ENCODE measurements around the gene CPNE8. TPM values are rescaled to one million over a fixed set of nuclear protein-coding genes. Genes with fewer than 3 reads are reported as not detected.
"Not testable (repeated sequence)": the region's sequence is repeated elsewhere in the genome, so short reads cannot be mapped to it uniquely, and the experiment has no call there.

CPNE8 gene
- total RNA-seq, 2 donors from 2014 or later: 18.5 to 22.8 TPM

DNA sequence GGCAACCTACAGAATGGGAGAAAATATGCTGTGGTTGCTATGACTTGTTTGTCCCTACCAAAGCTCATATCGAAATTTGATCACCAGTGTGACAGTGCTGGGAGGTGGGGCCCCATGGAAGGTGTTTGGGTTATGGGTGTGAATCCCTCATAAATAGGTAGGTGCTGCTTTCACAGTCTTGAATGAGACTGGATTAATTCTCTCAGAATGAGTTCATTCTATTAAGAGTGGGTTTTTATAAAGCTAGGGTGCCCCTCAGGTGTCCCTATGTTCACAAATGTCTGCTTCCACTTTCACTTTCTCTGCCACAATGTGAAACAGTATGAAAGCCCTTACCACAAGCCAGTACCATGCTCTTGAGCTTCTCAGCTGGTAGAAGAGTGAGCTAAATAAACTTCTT, 133.5 kb downstream of the CPNE8 start:
- intact Hi-C loops (cut with DNase I): no loop called here
- DNase-seq (ENCODE audit: low spot score): no peak

DNA sequence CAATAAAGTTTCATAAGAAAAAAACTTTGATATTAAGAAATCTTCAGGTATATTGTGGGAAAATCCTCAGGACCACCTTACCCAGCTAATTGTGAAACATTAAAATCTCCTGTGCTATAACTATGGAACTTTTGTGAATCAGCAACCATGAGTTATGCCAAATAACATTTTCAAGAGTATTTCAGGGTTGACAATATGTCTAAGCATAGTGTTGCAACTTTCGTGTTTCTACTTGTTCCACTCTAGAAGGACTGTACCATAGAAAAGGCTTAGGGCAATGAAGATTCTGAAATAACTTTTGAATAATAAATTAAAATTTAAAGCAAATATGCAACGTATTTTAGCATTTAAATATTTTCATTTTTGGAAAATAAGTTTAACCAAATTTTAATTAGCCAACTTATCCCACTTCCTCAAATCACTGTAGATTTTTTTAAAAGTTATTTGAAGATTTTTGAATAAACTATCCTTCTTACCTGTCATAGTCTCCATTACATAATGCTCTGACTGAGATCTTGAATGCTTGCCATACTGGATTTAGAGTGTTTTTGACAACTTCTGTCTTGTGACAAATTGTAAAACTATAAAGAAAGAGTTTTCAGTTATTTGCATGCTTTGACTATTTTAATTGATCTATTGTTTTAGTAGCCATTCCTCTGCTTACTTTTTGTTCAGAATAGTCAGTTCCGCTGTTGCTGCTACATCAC, 143.6 kb downstream of the CPNE8 start:
- intact Hi-C loops (cut with DNase I): no loop called here
- DNase-seq (ENCODE audit: low spot score): no peak

DNA sequence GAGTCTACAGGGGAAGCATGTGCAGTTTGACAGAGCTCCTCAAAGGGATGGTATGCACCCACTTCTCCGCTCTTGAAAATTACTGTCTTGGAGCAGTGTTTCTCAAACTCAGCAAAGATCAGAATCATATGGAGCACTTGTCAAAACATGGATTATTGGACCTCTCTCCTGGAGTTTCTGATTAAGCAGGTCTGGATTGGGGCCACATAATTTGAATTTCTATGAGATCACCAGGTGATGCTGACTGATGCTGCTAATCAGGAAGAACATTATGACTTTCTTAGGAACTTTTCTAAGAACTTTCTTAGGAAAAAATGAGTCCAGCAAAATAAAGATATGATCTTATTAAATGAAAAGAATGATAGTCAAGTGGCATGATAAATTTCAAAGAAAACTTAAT, 144.3 kb downstream of the CPNE8 start:
- DNase-seq (ENCODE audit: low spot score): no peak
- intact Hi-C loops (cut with DNase I): no loop called here

DNA sequence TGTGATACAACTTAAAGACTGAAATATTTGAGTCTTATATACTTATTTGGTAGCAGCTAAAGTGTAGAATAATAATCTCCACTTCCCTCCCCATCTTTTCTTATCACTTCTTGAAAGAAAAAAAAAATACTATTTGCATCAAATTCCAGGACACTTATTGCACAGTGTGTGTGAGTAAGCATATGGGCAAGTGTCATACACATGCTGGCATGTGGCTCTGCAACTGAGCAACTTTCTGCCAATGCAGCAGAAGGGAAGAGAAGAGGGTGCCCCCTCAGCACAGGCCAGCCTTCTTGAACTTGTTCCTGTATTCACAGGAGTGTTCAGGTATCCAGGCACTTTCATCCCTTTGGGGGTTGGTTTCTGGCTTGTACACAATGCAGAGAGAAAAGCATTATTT, 145.8 kb downstream of the CPNE8 start:
- intact Hi-C loops (cut with DNase I): no loop called here
- DNase-seq (ENCODE audit: low spot score): no peak

DNA sequence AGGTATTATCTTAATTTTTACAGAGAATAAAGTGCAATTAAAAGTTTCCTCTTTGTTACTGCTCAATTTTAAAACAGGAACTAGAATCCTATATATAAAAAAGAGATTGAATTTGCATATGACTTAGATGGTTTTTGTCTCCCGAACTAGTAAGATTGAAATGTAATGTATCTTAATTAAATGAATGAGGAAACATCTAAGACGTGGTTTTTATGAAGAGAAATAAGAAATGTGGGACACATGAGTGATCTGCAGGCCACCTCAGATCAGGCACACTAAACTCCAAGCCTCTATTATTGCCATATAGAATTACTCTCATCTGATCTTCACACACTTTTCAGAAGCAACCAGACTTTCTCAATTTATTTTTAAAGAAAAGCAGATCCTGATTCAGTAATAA, 158.6 kb downstream of the CPNE8 start:
- intact Hi-C loops (cut with DNase I): no loop called here
- no peak for DNase-seq (ENCODE audit: low spot score)

DNA sequence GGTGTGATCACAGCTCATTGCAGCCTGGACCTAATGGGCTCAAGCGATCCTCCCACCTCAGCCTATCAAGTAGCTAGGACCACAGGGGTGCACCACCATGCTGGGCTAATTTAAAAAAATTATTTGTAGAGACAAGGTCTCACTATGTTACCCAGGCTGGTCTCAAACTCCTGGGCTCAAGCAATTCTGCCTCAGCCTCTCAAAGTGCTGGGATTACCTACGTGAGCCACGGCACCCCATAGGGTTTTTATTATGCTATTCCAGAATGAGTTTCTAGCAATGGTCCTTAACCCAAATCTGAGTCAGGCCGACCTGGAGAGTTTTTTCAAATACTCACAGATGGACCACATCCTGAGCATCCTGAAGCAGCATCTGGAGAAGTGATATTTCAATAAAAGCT, 159.8 kb downstream of the CPNE8 start:
- no peak for DNase-seq (ENCODE audit: low spot score)
- intact Hi-C loops (cut with DNase I): no loop called here

DNA sequence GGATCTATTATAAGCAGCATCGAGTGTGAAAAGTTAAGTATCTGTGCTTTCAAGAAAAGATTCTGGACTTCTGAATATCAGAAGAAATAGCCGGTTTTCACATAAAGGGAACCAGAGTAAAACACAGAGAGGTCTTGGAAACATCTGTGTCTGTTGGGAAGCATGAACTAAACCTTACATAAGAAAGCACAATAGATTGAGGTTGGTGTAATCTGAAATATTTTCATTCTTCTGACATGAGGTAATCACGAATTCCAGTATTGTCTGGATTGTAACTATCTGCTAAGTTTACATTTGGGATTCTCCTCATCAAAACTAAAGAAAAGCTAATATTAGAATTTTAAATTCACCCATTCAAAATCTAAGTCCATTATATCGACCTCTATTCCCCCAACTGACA, 161.3 kb downstream of the CPNE8 start:
- no peak for DNase-seq (ENCODE audit: low spot score)
- intact Hi-C loops (cut with DNase I): no loop called here

DNA sequence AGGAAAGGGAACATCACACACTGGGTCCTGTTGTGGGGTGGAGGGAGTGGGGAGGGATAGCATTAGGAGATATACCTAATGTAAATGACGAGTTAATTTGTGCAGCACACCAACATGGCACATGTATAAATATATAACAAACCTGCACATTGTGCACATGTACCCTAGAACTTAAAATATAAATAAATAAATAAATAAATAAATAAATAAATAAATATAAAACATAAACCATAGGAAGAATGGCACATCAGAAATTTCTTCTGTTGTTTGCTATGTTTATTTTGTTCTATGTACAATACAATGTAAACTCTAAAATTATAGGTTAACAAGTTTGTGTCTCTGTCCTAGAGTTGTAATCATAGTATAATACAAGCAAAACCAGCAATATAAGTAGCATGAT, 162.9 kb downstream of the CPNE8 start:
- intact Hi-C loops (cut with DNase I): not testable (repeated sequence)

DNA sequence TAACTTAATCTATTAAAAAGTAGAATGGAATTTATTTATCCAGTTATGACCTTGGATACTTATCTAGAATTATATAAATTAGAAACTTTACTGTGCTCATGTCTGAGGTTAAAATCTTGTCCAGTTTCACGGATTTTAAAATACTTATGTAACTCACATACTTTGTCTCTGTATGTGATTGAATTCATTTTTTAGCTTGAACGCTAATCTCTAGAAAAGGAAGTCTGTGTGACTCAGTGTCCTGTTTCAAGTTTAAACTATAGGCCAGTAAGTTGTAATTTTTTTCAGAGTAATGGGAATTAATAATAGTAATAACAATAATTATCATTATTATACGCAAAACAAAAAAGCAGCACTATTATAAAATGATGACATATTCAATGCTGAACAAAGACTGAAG, 168.6 kb downstream of the CPNE8 start:
- intact Hi-C loops (cut with DNase I): no loop called here
- DNase-seq (ENCODE audit: low spot score): no peak

More for the DNA sequence above, 162.9 kb downstream of the CPNE8 start:
- not testable (repeated sequence) for DNase-seq (ENCODE audit: low spot score)

DNA sequence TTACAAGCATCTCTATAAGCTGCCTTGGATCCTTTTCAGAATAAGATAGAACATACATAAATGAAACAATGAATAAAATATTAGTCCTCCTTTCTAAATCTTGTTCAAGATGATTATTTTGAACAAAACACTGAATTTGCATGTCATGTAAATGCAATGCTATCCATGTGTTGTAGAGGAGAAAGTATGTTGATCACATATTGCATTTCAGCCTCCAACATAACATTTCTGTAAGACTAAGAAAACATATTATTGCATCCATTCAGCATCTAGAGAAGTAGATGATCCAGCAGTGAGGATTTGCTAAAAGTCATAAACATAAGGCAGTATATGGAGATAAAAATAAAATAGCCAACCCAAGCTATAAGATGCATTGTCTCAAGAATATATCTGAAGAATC, 172.6 kb downstream of the CPNE8 start:
- no peak for DNase-seq (ENCODE audit: low spot score)
- intact Hi-C loops (cut with DNase I): no loop called here

DNA sequence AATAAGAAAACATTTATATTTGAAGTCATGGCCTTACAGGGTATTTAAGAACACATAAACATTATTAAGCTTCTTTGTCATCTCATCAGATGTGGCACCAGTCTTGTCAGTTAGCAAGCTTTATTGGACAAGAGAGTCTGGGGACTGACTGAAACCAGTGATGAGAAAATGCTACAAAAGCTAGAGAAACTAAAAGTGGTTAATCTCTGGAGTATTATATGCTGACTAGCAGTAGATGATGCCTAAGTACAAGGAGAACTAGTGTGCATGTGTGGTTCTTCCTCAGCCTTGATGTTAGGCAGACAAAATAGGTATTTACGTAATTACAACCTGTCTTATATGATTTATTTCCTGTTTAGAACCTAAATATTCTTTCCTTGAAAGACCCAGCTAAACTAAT, 176.5 kb downstream of the CPNE8 start:
- intact Hi-C loops (cut with DNase I): no loop called here

DNA sequence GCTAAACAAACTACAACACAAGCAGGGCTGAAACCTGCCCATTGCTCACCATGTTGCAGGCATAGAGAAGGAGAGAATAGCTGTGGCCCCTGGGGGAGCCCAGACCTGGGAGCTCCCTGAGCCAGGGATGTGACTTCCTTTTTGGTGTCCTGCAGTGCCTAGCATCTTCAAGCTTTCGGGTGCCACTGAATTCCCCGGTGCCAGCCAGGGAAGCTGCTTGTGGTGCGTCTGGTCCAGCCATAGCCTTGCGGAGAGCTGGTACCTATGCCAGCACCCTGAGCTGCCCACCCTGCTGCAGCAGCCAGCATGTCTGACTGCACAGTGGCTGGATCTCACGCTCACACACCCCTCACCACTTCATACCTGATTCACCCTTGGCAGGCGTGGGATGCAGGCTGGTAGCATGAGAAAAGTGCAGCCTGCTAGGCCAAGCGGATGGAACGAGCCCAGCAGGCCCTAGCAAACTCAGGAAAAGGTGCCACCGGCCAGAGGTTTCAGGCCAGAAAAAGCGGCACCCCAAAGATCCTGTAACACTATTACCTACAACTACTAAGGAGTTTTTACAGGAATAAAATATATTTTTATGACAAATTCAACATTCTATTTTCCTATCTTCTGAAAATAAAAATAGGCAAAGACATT, 183.7 kb downstream of the CPNE8 start:
- intact Hi-C loops (cut with DNase I): no loop called here
- no peak for DNase-seq (ENCODE audit: low spot score)

More for the DNA sequence above, 176.5 kb downstream of the CPNE8 start:
- no peak for DNase-seq (ENCODE audit: low spot score)

DNA sequence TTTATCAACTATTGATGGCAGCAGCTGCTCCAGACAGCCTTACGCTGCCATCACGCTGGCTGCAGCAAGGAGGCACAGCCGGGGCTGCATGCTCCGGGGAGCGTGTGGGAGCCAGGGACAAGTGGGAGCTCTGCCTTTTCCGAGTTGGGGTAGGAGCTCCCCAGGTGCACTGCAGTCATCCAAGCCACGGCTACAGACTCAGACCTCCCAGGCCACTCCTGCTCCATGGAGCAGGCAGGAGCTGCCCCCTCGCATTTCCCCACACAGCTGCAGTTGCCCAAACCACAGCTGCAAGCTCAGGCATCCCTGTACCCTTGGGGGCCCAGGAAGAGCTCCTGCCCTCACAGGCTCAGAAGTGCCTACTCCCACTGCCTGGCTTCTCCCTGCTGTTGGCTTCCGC, 184.7 kb downstream of the CPNE8 start:
- DNase-seq (ENCODE audit: low spot score): no peak
- intact Hi-C loops (cut with DNase I): no loop called here

DNA sequence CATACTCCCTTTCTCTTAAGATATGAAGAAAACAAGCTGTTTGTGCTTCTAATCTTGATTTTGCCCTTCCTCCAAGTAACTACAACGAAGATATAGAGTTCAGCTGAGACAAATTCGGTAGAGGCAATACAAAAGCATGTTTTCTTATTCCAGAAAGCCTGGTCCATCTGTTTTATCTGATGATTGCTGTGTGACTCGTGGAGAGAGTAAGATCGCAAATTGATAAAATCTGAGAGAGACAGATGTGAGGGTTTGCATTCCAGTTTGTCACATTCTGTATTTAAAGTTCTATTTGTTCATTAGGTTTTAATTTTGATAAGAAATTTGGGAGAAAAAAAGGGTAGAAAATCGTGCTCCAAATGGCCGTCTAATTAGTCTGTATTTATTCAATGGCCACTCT, 192.1 kb downstream of the CPNE8 start:
- intact Hi-C loops (cut with DNase I): no loop called here
- DNase-seq (ENCODE audit: low spot score): no peak

DNA sequence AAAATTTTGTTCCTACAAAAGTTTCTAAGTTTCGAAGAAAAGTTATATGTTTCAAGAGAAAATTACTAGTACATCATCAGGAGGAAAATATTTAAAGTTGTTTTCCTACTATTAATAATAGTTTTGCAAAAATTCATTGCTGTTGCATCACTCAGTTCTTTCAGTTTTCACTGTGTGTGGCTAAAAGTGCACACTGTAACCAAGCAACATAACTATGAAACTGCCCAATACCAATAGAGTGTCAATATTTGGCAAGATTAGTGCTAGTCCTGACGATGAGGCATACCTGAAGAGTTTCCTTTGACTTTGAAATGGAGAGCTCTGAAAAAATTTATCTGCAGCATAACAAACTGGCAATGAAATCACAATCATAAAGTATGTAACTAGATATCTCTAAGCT, 194.3 kb downstream of the CPNE8 start:
- intact Hi-C loops (cut with DNase I): no loop called here
- no peak for DNase-seq (ENCODE audit: low spot score)

DNA sequence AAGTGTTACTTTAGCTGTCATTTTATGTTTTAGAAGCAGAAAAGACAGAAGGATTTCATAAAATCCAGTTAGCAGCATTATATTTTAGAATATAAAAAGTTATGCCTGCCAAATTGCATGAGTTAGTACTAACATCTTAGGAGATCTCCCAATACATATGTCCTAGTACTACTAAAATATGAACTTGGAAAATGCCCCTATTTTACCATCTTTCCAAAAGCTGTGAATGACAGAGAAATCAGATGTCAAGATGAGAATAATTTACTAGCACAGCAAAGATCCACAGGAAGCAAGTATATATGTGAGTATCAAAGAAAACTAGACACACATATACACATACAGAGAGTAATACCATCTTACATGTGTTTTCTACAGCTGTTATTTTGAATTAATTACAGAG, 196.9 kb downstream of the CPNE8 start:
- no peak for DNase-seq (ENCODE audit: low spot score)
- intact Hi-C loops (cut with DNase I): no loop called here

DNA sequence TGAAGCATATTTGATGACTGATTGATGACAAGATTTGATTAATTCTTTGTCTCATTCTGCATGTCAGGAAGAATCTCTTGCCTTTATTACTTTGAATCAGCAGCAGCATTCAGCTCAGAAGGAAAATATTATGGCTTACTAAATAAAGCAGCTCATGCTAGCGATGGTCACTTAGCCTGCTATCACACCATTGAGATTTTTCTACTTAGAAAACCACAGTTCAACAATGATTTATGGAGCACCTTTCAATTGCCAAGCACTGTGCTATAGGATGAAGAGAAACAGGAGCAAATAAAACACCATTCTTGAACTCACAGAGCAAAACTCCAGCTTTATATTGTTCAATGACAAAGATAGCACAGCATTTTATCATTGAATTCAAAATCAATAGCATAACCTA, 197.7 kb downstream of the CPNE8 start:
- DNase-seq (ENCODE audit: low spot score): no peak
- intact Hi-C loops (cut with DNase I): no loop called here

DNA sequence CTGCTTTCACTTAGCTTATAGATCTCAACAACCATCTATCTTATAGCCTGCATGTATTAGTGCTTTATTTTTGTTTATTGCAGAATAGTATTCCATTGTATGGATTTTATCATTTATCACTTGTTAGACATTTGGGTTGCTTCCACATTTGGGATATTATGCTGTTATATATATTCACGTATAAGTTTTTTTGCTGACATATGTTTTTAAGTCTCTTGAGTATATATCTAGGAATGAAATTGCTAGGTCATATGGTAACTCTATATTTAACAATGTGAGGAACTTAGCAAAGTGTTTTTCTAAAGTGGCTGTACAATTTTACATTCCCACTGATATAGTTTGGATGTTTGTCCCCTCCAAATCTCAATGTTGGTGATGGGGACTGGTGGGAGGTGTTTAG, 208.1 kb downstream of the CPNE8 start:
- no peak for DNase-seq (ENCODE audit: low spot score)
- intact Hi-C loops (cut with DNase I): no loop called here

DNA sequence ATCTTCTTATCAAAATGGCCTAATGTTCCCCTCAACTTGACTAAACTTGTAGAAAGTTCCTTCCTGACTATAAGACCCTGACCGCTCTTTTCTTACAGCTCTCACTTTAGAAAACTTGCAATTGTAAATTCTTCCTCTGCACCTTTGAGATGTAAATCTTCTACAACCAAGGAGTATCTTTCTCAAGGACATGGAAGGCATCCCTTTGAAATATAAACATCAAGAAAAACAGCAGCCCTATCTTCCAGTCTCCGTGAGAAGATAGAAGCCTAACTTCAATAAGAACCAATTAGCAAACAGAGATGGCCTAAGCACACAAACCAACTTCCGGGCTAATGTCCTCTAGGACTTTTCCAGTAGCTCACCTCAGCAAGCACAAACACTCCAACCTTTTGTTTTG, 210.3 kb downstream of the CPNE8 start:
- no peak for DNase-seq (ENCODE audit: low spot score)
- intact Hi-C loops (cut with DNase I): no loop called here

DNA sequence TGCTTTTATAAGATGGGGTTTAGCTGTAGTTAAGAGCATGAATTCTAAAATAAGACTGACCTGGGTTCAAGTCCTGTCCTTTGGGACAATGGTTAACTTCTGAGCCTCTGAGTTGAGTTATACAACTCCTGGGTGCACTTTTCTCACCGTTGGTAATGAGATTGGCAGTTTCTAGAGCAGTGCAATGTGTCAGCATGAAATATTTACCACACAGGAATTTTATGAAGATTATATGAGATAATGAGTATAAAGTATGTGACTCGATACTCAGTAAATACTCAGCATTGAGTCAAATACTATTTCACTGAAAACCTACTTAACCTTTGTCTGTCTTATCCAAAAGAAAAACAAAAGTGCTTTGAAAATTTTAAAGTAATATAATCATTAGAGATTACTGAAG, 214.2 kb downstream of the CPNE8 start:
- DNase-seq (ENCODE audit: low spot score): no peak
- intact Hi-C loops (cut with DNase I): no loop called here

DNA sequence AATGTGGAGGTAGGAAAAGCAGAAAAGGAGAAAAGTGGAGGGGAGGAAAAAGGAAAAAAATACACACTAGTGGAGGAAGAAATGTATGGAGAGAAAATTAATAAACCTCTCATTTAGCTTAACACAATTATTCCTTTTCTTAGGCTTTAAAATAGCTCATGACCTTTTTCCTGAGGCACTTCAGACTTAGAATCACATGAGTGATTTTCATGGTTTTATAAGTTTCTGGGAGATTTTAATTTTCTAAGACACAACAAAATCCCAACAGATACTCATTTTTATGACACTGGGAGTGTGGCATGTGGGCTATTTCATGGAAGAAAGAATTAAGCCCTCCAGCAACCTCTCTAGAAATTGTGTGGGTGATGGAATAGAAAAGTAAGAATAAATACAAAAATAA, 214.7 kb downstream of the CPNE8 start:
- intact Hi-C loops (cut with DNase I): no loop called here
- no peak for DNase-seq (ENCODE audit: low spot score)
